Effector CD8-positive, alpha-beta T cell (primary cell): Measurements from ENCODE around the gene ECT2.
"Not testable (repeated sequence)": the region's sequence is repeated elsewhere in the genome, so short reads cannot be mapped to it uniquely, and the experiment has no call there.

Experiments
- DNase-seq: peaks from one replicate; lab custom pipeline; 2025; lab: John Stamatoyannopoulos, UW

ECT2 gene

DNA sequence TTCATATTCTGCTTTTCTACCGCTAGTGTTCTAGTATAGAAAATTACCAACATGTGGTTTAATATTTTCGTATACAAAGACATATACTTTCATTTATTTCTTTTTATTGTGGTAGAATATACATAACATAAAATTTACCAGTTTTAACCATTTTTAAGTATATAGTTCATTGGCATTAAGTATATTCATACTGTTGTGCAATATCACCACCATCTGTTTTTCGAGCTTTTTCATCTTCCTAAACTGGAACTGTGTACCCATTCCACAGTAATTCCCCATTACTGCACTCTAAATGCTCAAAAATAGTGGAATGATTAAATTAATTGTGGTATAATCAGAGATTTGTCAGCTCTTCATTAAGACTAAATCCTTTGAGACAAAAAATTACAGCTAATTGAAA is 62.9 kb downstream of the ECT2 start:
- no peak for DNase-seq

DNA sequence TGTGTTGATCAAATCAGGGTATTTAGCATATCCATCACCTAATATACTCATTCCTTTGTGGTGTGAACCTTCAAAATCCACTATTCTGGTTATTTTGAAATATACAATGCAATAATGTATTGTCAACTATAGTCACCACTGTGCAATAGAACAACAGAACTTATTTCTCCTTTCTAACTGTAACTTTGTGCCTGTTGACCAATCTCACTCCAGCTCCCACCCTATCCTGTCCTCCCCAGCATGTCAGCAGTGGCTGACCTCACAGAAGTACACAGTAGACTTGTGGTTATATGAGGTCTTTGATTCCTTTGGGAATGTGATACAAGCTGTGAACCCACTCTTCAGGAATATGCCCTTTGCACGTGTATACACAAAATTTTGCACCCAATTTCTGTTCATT is 64.2 kb downstream of the ECT2 start:
- no peak for DNase-seq

DNA sequence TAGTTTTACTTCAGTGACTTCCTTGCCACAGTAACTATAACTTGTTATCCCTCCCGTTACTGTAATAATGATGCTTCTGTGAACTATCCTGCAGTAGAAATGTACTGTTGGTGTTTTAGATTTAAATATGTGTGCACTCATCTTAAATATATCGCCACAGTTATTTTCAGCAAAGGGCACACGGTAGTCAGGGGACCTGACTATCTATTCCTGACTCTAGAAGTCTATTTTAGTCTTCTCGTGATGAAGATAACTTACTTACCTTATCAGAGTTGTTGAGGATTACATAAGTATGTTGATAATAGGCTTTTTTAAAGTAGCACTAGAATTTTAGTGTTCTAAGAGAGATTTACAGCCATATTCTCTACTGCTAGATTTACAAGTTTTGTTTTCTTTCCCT is 65.3 kb downstream of the ECT2 start:
- DNase-seq: no peak

DNA sequence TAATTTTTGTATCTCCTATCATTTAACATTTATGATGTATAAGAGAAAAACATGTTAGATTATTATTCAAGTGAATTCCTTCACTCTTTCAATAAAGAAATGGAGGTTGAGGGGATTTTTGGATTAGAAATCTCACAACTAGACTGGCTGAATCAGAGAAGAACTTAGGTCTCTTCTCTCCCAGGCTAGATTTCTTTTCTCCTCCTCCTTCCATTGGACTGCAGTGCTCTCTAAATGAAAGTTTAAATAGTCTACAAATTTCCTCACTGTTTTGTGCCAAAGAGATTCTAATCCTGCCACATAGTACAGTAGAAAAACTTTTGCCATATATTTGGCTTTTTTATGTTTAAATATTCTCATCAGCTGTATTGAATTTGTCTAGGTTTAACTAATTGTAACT is 65.8 kb downstream of the ECT2 start:
- no peak for DNase-seq

DNA sequence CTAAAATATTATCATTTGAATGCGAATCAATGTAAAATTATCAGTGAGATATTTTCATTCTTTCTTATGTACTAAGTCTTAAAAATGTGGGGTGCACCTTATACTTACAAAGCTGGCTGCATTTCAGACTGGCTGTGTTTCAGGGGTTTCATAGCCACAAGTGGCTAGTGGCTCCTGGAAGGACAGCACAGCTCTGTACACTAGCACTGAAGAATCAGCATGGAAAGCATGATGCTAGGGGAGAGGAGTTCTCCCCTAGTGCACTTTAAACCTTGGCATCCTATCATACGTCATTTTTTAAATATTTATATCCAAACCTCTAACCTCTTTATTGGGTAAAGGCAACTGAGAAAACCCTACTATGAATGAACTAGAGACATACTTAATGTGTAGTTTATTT is 66.4 kb downstream of the ECT2 start:
- no peak for DNase-seq

DNA sequence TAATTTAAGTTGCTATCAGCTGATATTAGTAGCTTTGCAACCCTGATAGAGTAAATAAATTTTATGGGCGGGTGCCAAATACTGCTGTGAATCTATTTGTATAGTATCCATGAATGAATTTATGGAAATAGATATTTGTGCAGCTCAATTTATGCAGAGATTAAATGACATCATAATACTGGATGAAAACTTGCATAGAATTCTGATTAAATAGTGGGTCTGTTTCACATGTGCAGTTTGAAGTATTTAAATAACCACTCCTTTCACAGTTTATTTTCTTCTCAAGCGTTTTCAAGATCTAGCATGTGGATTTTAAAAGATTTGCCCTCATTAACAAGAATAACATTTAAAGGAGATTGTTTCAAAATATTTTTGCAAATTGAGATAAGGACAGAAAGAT is 70.0 kb downstream of the ECT2 start:
- DNase-seq: no peak

DNA sequence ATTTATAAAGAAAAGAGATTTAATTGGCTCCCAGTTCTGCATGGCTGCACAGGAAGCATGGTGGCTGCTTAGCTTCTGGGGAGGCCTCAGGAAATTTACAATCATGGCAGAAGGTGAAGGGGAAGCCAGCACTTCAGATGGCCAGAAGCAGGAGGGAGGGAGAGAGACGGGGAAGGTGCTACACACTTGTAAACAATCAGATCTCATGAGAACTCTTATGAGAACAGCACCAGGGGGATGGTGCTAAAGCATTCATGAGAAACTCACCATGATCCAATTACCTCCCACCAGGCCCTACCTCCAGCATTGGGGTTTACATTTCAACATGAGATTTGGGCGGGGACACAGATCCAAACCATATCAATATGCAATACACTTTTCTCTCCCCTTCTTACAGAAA is 73.7 kb downstream of the ECT2 start:
- no peak for DNase-seq

DNA sequence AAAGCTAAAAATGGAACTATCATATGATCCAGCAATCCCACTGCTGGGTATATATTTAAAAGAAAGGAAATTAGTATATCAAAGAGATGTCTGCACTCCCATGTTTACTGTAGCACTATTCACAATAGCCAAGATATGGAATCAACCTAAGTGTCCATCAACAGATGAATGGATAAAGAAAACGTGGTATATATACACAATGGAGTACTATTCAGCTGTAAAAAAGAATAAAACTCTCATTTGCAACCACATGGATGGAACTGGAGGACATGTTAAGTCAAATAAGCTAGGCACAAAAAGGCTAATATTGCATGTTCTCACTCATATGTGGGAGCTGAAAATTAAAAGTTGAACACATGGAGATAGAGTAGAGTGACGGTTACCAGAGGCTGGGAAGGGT is 76.7 kb downstream of the ECT2 start:
- not testable (repeated sequence) for DNase-seq

DNA sequence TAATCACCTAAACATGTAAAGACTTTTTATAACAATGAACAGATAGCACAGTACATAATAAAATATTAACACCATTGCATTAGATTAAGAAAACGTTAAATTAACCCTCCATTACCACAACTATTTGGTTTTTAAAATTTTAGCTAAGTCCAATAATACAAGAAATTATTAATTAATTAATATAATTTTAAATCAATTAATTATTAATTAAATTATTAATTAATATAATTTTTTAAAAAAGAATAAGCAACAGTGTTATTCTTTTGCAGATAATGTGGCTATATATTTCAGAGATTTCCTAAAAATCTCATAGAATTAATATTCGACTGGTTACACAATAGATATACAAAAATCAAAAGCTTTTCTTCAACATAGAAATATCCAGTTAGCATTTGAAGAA is 82.5 kb downstream of the ECT2 start:
- no peak for DNase-seq

DNA sequence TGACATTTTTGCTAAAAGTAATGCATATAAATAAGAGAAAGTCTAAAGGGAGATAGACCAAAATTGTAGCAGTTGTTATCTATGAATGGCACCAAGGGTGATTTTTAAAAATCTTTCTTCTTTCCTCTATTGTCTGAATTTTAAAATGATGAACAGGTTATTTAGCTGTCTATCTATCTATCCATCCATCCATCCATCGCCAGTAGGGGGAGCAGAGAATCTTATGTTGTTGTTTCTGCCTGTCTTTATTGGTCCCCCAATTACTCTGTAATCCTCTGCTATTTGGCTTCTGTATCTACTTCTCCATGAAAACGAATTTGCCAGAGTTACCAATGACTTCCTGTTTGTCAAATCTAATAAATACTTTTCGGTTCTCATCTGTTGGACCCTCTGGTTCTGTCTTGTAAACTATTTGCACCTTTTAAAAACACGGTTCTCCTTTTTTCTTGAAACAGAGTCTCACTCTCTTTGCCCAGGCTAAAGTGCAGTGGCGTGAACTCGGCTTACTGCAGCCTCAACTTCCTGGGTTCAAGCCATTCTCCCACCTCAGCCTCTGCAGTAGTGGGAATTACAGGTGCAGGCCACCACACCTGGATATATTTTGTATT is 86.0 kb downstream of the ECT2 start:
- DNase-seq: no peak

DNA sequence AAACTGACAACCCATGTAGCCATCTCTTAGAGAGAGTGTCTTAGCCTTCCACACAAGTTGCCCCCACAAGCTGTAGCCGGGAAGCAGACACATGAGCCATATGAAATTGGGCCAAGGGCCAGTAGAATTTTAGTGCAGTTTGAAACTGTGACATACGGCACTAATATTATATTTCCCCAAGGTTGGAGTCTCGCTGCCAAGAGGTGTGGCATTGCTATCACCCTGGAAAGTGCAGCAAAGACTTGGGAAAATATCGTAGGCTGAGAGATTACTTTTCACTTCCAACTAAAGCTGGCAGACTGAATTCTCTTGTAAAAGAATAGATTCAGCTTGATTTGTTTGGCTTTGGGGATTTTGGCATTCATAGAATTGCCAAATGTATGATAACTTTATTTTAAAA is 89.2 kb downstream of the ECT2 start:
- DNase-seq: no peak

DNA sequence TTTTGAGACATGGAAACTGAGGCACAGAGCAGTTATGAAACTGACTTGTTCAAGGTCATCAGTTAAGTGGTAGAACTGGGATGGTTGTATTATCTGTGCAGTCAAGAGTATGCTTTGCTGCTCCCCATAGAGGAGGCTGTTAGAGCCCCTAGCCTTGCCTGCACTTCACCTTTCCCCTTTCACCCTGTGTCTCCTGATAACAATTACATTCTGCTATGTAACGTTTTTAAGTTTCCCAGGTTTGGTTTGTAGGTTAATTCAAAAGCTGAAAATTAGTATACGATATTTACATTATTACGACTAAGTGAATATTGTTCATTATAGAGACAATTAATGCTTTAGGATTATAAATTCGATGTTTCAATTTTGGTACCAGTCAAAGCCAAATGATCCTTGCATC is 89.9 kb downstream of the ECT2 start:
- DNase-seq: no peak

DNA sequence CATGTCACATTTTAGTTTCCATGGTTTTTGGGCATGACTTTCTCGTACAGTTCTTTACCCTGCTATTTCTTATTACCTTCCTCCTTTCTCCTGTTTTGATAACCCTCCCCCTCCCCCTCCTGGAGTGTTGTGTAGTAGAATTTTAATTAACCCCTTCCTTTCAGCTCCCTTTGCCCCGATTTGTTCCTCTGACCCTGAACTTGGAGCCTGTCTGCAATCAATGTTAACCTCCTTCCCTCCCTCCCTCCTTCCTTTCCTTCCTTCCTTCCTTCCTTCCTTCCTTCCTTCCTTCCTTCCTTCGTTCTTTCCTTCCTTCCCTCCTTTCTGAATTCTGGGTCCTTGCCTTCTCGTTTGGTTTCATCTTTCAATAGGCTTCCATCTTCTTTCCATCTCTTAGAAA is 90.4 kb downstream of the ECT2 start:
- no peak for DNase-seq

DNA sequence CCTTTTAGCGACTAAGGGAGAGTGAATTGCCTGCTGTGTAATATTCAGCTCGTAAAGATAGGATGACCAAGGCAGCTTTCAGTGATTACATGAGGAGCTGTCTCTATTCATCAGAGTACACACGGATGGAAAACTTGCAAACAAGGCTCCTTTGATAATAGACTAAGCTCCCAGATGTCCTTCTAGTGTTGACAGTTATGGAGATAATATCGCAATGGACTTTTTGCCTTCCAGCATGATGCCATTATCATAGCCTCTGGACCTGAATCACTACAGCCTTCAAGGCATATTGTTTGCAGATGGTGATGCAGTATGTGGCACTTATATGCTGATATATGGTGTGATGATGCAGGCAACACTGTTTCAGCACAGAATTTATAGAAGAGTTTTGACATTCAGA is 93.9 kb downstream of the ECT2 start:
- DNase-seq: no peak

DNA sequence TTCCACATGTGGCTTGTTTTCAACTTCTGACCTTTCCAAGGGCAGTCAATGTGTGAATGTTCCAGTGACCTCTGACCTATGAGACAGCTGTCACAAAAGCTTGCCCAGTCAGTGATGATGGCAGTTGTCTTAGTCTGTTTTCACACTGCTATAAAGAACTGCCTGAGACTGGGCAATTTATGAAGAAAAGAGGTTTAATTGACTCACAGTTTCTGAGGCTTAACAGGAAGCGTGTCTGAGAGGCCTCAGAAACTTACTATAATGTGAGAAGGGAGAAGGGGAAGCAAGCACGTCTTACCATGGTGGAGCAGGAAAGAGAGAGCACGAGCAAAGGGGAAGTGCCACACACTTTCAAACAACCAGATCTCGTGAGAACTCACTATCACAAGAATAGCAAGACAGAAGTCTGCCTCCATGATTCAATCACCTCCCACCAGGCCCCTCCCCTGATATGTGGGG is 95.6 kb downstream of the ECT2 start:
- no peak for DNase-seq

DNA sequence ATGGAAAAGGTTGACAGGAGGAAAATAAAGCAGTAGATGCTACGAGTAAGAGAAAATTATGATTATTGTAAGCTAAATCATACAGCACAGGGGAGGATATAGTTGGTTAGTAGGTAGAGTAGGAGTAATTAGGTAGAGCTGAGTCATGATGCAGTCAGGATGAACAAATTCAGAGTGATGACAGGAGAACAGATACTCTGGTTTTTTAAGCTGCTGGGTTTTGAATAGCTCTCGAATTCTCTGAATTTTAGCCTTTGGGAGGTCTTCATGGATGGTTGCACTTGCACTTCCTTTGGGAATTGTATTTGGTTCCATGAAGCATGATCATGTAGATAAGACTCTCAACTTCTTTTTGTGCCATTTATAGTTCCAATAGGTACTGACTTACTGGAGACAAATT is 96.2 kb downstream of the ECT2 start:
- no peak for DNase-seq

DNA sequence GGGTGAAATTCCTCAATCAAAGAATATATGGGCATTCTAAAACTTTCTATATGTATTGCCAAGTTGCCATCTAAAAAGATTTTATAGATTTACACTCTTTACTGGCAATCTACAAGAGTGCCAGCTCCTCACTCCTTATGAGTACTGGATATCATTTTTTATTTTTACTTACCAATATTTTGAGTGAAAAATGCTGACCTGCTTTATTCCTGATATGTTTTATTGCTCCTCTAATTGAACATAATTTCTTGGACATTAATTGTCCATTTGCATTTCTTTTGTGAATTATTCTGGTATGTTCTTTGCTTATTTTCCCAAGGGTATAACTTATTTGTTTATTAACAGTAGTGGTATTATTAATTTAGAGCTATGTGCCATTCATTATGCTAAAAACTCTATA is 96.8 kb downstream of the ECT2 start:
- DNase-seq: no peak

DNA sequence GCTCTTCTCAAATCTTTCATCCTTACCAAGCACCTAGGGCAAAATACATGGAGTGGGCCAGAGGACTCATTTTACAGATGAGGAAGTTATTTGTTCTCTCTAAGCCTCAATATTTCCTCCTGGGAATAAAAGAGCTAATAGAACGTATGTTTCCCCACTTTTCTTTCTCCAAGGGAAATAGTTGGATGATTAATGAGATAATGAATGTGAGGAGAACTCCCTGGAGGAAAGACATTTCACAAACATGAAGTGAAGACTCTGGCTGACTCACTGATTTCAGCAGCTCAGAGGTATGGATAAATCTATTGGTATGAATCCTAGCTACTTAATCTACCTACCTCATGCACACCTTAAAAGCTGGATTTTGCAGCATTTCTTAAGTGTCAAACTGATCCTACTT is 98.4 kb downstream of the ECT2 start:
- no peak for DNase-seq

DNA sequence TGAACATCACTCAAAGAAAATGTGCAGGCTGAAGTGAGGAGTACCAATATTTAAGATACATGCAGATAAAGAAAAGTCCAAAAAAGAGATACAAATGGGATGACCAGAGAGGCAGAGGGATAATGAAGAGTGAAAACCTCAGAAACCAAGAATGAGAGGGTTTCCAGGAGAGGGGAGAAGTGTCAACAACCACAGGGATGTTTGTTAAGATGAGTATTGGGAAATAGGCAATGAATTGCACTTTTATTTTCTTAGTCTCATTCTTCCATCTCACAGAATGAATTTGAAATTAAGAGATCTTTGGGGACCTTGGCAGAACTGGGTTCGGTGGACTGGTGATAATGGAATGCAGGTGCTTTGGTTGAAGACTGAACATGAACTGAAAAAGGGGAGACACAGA is 102.5 kb downstream of the ECT2 start:
- DNase-seq: no peak

DNA sequence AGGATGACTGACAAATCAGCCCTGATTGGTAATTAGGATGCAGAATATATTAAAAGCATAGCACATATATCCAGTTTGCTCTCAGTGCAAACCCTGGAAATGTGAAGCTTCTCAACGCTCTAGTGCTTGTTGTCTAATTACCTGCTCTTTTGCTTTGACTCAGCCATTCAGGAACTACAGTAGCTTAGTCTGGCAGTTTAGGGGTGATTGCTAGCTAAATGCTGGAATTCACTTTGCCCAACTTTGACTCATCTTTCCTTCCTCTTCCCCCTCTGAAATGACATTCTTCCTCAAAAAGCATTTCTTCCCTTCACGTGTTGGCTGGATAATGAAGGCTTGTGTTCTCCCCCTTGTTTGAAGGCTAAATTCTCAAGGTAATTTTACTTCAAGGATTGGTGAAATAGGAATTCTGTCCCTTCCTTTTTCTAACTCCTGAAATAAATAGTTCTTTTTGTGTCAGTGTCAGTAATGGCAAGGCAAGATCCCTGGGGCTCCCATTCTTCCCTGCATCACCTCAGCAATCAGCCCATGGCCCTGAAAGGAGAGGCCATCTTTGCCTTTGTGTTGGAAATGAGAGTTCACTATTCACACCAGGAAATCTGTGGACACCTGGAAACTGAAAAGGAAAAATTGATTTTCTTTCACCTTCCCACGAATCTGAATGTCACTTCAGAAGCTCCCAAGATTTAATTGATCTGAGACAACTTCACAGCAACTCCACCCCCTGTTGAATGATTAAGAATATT is 103.6 kb downstream of the ECT2 start:
- no peak for DNase-seq

DNA sequence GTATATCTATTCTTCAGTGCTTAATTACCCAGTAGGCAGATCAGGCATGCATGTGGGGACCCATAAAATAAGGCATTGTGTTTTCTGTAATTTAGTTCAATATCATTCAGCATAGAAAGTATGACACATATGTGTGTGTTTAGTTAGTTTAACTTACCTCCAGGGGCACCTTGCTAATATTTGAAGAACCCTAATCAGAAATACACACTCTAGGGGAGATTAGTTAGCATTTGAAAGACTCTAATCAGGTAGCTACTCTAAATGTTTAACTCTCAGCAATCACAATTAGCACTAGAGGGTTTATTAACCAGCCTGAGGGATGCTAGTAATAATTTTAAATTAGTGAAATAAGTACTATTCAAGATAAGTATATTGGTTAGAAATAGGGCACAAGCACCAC is 104.5 kb downstream of the ECT2 start:
- no peak for DNase-seq

DNA sequence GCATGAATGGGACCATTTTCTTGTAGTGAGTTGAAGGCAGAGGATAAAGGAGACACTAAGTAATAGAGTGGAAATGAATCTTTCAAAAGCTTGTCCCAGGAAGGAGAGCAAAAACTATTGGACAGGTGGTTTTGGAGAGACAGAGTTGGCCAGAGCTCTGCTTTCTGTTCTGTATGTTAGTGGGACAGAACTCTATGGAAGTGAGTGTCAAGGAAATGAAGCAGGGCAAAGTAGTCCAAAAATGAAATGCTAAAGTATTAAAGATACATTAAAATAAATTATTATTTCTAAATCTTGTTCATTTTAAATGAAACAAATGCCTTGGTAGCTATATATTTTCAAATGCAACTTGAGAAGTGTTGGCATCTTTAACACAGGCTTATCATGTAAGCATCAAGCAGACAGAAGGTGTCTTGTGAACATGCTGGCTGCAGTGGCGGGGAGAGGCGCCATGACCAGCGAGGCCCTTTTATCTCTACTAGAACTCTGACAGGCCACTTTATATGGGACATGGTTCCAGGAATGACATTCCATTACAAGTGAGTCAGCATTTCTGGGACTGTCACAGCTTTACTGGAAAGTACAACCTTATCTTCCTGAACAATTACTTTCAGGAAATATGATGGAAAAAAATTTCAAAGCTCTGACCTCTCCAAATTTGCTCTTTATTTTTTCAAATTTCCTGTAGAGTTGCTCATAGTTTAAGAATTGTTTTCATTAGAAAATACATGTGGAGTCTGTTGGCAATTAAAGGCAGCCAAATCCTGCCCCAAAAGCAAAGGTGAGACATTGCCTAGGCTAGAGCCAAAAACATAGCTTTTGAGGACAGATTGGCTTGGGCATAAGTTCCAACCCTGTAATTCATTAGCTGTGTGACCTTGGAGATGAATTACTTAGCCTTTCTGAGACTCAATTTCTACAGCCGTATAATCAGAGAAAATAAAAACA is 106.5 kb downstream of the ECT2 start:
- no peak for DNase-seq

DNA sequence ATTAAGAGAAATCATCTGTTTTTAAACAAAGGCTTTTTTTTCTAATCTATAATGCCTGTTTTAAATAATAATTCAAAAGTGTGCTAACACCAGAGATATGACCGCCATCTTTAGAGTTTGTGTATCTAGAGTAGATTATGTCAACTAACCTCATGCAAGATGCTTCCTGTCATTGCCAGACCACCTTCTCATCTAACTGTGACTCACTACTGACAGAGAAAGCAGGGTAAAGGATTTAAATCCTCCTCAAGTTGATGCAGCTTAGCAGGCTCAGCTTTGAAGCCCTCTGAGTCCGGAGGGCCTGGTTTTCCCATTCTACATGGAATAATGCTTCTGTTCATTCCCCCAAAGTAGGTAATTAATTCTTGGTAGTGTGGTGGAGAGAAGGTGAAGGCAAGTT is 108.5 kb downstream of the ECT2 start:
- no peak for DNase-seq
